Breast epithelium (tissue), 4 donors: ENCODE results near the gene C12orf56. TPM values are rescaled to one million over a fixed set of nuclear protein-coding genes. Genes with fewer than 3 reads are reported as not detected.

Source experiments
- DNase-seq, 2 donors: peaks; one replicate each; pipeline ENCODE4 v3.0.0-alpha.2; 2019; ENCODE audit warnings: low spot score in 2 of 2
- H3K27ac ChIP-seq, 2 donors: fragments of 200-600 bp; sonication (generic) in 1 of 2; one replicate each; pipeline ENCODE4 v1.5.1; 2016 to 2019; ENCODE audit warnings: mild to moderate bottlenecking in 1 of 2
- H3K27me3 ChIP-seq, 2 donors: fragments of 200-600 bp; sonication (generic) in 1 of 2; one replicate each; pipeline versions ENCODE4 v1.5.1 to v1.6.0; 2017 to 2019; ENCODE audit warnings: control low read depth in 1 of 2, mild to moderate bottlenecking in 1 of 2
- H3K36me3 ChIP-seq: fragments of 200-600 bp; one replicate; pipeline ENCODE4 v1.5.1; 2019
- H3K4me1 ChIP-seq, 2 donors: fragments of 200-600 bp; sonication (generic); one replicate each; pipeline ENCODE4 v1.5.1; 2016 to 2019; ENCODE audit warnings: control low read depth in 1 of 2
- H3K4me3 ChIP-seq, 3 donors: fragments of 200-600 bp; sonication (generic); 1 replicate in 2 of 3; 2 replicates in 1 of 3; pipeline ENCODE4 v1.5.1; 2016 to 2019; ENCODE audit warnings: mild to moderate bottlenecking in 3 of 3, moderate library complexity in 2 of 3
- H3K9me3 ChIP-seq, 2 donors: fragments of 200-600 bp; sonication (generic) in 1 of 2; one replicate each; pipeline ENCODE4 v1.5.1; 2016 to 2019; ENCODE audit warnings: control low read depth in 1 of 2
- CTCF ChIP-seq, 3 donors: fragments of 450-650 bp; IDR thresholded peaks; one replicate each; pipeline ENCODE4 v1.5.1; 2016 to 2017; ENCODE audit warnings: antibody characterized with exemption in 3 of 3, mild to moderate bottlenecking in 3 of 3, moderate library complexity in 3 of 3
- POLR2A ChIP-seq: fragments of 450-650 bp; IDR thresholded peaks from one replicate; pipeline ENCODE4 v1.6.1; 2016; ENCODE audit warnings: antibody characterized with exemption, mild to moderate bottlenecking, moderate library complexity
- POLR2AphosphoS5 ChIP-seq, 3 donors: sonication (generic); formaldehyde crosslinking; IDR thresholded peaks; one replicate each; pipeline ENCODE4 v1.6.1; 2017; ENCODE audit warnings: antibody characterized with exemption in 3 of 3
- intact Hi-C: fragments of 100-400 bp; cut with DNase I; formaldehyde crosslinking; loops from one replicate; pipeline ENCODE4 v1.15.1; 2023; ENCODE audit warnings: low total_unique reads
- total RNA-seq, 3 donors: library from RNA; depleted of rRNA; stranded (reverse); fragments of >200 nt; gene quantifications; one replicate each; pipeline ENCODE4 v1.1.0, GENCODE V29; 2016

Gene C12orf56
- total RNA-seq, 3 donors from 2014 or later: not detected

- H3K4me3 ChIP-seq: no peak overlapping the region
- H3K27me3 ChIP-seq: no peaks in the 10 kb centered on the region
- intact Hi-C loops: no loop called here
- TF ChIP-seq CTCF (IDR thresholded peaks at IDR 0.05): no peak
- TF ChIP-seq POLR2AphosphoS5 (IDR thresholded peaks at IDR 0.05): no peak
- TF ChIP-seq POLR2A: no peak
- no peak overlapping the region for H3K27ac ChIP-seq
- DNase-seq: no peak
- H3K4me1 ChIP-seq: no peaks in the 10 kb centered on the region
- H3K9me3 ChIP-seq: no peaks in the 10 kb centered on the region
- no peaks in the 10 kb centered on the region for H3K36me3 ChIP-seq
Measured at GRCh38 chr12:64428956-64429355, 38.4 kb upstream of the C12orf56 start.

- no peak overlapping the region for H3K27ac ChIP-seq
- TF ChIP-seq POLR2A (no peak), CTCF (IDR thresholded peaks at IDR 0.05) (no peak), POLR2AphosphoS5 (IDR thresholded peaks at IDR 0.05) (no peak)
- H3K4me3 ChIP-seq: no peak overlapping the region
- H3K36me3 ChIP-seq: no peaks in the 10 kb centered on the region
- DNase-seq: no peak
- intact Hi-C loops: no loop called here
- no peaks in the 10 kb centered on the region for H3K9me3 ChIP-seq
- H3K4me1 ChIP-seq: no peaks in the 10 kb centered on the region
- H3K27me3 ChIP-seq: no peaks in the 10 kb centered on the region
Measured at GRCh38 chr12:64427988-64428387, 37.4 kb upstream of the C12orf56 start.

- Histone ChIP-seq H3K9me3 (no peaks in the 10 kb centered on the region), H3K27ac (no peak overlapping the region), H3K4me1 (no peaks in the 10 kb centered on the region), H3K36me3 (peaks cover 8% of the 10 kb centered on the region), H3K27me3 (no peaks in the 10 kb centered on the region), H3K4me3 (no peak overlapping the region)
- TF ChIP-seq POLR2AphosphoS5 (IDR thresholded peaks at IDR 0.05) (no peak), CTCF (IDR thresholded peaks at IDR 0.05) (no peak), POLR2A (no peak)
- intact Hi-C loops: no loop called here
- no peak for DNase-seq
Measured at GRCh38 chr12:64419696-64420095, 29.1 kb upstream of the C12orf56 start.

- TF ChIP-seq POLR2AphosphoS5 (IDR thresholded peaks at IDR 0.05) (no peak), POLR2A (no peak), CTCF (IDR thresholded peaks at IDR 0.05) (no peak)
- peaks cover 8% of the 10 kb centered on the region for H3K36me3 ChIP-seq
- DNase-seq: no peak
- H3K27me3 ChIP-seq: no peaks in the 10 kb centered on the region
- intact Hi-C loops: no loop called here
- no peak overlapping the region for H3K27ac ChIP-seq
- H3K4me3 ChIP-seq: no peak overlapping the region
- no peaks in the 10 kb centered on the region for H3K4me1 ChIP-seq
- H3K9me3 ChIP-seq: no peaks in the 10 kb centered on the region
Measured at GRCh38 chr12:64418209-64418608, 27.7 kb upstream of the C12orf56 start.

GRCh38 chr12:64413884-64414283 is 23.3 kb upstream of the C12orf56 start:
- TF ChIP-seq POLR2AphosphoS5 (IDR thresholded peaks at IDR 0.05): no peak
- no peak for TF ChIP-seq POLR2A
- no peak for TF ChIP-seq CTCF (IDR thresholded peaks at IDR 0.05)
- DNase-seq: no peak
- H3K27ac ChIP-seq: no peak overlapping the region
- peaks cover 4% of the 10 kb centered on the region for H3K36me3 ChIP-seq
- intact Hi-C loops: no loop called here
- H3K4me3 ChIP-seq: no peak overlapping the region
- H3K4me1 ChIP-seq: no peaks in the 10 kb centered on the region
- H3K9me3 ChIP-seq: no peaks in the 10 kb centered on the region
- no peaks in the 10 kb centered on the region for H3K27me3 ChIP-seq
